Testis (tissue), 2 donors: ENCODE data around the gene TRPV5.

ENCODE experiments used
- POLR2A ChIP-seq: fragments of 450-650 bp; IDR thresholded peaks from one replicate; pipeline ENCODE4 v1.6.1; 2017; ENCODE audit warnings: antibody characterized with exemption, mild to moderate bottlenecking, moderate library complexity
- TF ChIP-seq, protein P1 (sequence below), 3 experiments: fragments of 450-650 bp in 2 of 3; fragments of 200-600 bp in 1 of 3; sonication (generic) in 1 of 3; IDR thresholded peaks; one replicate each; pipeline ENCODE4 v1.5.1; 2016 to 2019; ENCODE audit warnings: antibody characterized with exemption in 3 of 3, mild to moderate bottlenecking in 2 of 3, moderate library complexity in 1 of 3

DNA sequence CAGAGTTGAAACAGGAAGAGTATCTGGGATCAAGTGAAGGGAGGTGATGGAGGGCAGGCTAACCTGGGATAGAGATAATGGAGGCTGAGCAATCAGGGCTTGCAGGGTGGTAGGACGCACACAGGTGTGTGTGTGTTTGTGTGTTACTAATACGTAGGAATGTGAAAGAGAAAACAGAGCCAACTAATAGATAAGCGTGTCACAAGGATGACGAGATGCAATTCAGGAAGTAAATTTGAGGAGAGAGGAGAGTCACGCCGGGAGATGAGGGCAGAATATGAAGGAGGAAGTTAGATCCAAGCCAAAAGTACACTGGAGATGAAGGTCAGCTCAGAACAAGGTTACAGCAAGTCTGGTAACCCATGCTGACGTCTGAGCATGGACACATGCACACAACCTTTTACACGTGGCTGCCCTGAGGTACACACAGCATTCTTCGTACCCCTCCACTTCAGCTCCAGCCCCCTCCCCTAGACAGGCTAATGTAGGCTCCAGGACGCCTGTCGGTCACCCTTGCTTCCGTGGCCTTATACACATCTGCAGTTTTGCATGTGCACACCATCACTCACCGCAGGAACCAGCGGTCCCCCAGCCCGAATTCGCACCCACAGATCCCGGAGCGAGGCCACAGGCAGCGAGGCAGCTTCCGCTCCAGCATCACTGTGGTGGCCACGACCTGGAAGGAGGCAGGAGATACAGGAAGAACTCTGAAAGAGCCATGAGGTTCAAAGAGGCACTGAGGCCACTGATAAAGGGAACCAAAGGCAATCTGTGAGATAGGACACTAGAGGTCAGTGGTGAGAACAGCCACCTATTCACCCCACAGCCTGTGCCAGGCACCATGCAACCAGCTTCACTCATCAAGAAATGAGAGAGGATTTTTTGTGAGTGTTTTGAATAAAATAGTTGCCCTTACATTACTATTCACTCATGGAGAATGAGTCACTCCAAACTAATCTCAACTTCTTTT, 24.3 kb downstream of the TRPV5 start:
- TF ChIP-seq, protein P1, sequence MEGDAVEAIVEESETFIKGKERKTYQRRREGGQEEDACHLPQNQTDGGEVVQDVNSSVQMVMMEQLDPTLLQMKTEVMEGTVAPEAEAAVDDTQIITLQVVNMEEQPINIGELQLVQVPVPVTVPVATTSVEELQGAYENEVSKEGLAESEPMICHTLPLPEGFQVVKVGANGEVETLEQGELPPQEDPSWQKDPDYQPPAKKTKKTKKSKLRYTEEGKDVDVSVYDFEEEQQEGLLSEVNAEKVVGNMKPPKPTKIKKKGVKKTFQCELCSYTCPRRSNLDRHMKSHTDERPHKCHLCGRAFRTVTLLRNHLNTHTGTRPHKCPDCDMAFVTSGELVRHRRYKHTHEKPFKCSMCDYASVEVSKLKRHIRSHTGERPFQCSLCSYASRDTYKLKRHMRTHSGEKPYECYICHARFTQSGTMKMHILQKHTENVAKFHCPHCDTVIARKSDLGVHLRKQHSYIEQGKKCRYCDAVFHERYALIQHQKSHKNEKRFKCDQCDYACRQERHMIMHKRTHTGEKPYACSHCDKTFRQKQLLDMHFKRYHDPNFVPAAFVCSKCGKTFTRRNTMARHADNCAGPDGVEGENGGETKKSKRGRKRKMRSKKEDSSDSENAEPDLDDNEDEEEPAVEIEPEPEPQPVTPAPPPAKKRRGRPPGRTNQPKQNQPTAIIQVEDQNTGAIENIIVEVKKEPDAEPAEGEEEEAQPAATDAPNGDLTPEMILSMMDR (IDR thresholded peaks at IDR 0.05) = peak in 1 of 3 experiments; percentile 17
- no peak for TF ChIP-seq POLR2A
